Measurements from ENCODE around the gene RAB40B. TPM values are rescaled to one million over a fixed set of nuclear protein-coding genes. Genes with fewer than 3 reads are reported as not detected.

Gene RAB40B
- total and polyA plus RNA-seq, 12 donors: 4.1 to 33.3 (median 14.0) TPM

DNA sequence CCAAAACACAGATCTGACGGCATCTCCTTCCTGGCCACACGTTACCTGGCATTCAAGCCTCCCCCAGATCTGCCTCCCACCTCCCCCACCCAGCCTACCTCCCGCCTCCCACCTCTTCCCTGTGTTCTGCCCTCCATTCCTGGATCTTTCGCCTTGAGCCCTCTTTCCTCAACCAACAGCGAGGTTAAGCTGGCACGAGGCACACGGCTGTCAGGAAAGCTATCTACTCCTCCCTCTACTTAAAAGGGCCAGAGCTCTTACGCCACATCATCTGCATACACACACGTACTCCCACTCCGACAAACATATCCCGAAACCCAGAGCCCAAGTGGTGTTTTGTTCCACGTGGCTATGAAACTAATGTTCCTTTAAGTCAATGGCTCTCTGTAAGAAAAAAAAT lies 68.3 kb downstream of the RAB40B start:
- intact Hi-C loops (cut with DNase I): no loop called here
- peaks cover 0 to 22% of the 10 kb centered on the region in 2 donors for H3K36me3 ChIP-seq (replicated peaks in 1 of 2)
- no peak overlapping the region for H3K4me3 ChIP-seq
- WGBS, 4 donors: 90 to 94% (median 93%) methylated on average over 12 of the region's 12 CpGs
- DNase-seq: no peak
- no peak overlapping the region for H3K27ac ChIP-seq
- H3K4me1 ChIP-seq (replicated peaks in 1 of 2): peaks cover 23 to 29% of the 10 kb centered on the region in 2 donors
- no peak for TF ChIP-seq POLR2A (IDR thresholded peaks at IDR 0.05)
- TF ChIP-seq, protein P1, sequence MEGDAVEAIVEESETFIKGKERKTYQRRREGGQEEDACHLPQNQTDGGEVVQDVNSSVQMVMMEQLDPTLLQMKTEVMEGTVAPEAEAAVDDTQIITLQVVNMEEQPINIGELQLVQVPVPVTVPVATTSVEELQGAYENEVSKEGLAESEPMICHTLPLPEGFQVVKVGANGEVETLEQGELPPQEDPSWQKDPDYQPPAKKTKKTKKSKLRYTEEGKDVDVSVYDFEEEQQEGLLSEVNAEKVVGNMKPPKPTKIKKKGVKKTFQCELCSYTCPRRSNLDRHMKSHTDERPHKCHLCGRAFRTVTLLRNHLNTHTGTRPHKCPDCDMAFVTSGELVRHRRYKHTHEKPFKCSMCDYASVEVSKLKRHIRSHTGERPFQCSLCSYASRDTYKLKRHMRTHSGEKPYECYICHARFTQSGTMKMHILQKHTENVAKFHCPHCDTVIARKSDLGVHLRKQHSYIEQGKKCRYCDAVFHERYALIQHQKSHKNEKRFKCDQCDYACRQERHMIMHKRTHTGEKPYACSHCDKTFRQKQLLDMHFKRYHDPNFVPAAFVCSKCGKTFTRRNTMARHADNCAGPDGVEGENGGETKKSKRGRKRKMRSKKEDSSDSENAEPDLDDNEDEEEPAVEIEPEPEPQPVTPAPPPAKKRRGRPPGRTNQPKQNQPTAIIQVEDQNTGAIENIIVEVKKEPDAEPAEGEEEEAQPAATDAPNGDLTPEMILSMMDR (IDR thresholded peaks at IDR 0.05): no peak
- no peaks in the 10 kb centered on the region for H3K27me3 ChIP-seq
- H3K9me3 ChIP-seq (replicated peaks in 1 of 3): no peaks in the 10 kb centered on the region

DNA sequence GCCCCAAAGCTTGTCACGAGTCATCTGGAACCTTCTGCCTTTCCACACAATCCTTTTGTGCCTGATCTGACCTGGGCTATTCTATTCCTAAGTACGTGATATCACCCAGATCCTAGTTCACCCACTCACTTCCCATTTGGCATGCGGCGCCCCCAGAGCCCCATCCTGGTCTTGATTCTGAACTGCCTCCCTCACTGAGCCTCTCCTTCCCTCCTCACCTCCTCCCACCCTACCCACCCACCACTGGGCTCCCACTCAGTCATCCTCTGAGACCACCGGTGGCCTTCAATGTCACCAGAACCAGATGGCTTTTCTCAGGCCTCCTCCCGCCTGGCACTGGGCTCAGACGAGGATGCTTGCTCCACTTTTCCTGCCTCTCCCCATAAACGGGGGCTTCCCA lies 68.8 kb downstream of the RAB40B start:
- TF ChIP-seq, protein P1 (IDR thresholded peaks at IDR 0.05): no peak
- no peak for TF ChIP-seq POLR2A (IDR thresholded peaks at IDR 0.05)
- WGBS, 4 donors: 84 to 93% (median 89%) methylated on average over 8 of the region's 8 CpGs
- Histone ChIP-seq H3K27ac (no peak overlapping the region), H3K36me3 (replicated peaks in 1 of 2) (peaks cover 0 to 27% of the 10 kb centered on the region in 2 donors), H3K4me3 (no peak overlapping the region), H3K27me3 (no peaks in the 10 kb centered on the region), H3K9me3 (replicated peaks in 1 of 3) (no peaks in the 10 kb centered on the region), H3K4me1 (replicated peaks in 1 of 2) (peaks cover 23 to 29% of the 10 kb centered on the region in 2 donors)
- DNase-seq: no peak
- intact Hi-C loops (cut with DNase I): loop anchor here in 1 of 2 donors (10.0 kb wide), 1 partner anchor 85 kb away; the partner anchor contains the start of gene FN3KRP

DNA sequence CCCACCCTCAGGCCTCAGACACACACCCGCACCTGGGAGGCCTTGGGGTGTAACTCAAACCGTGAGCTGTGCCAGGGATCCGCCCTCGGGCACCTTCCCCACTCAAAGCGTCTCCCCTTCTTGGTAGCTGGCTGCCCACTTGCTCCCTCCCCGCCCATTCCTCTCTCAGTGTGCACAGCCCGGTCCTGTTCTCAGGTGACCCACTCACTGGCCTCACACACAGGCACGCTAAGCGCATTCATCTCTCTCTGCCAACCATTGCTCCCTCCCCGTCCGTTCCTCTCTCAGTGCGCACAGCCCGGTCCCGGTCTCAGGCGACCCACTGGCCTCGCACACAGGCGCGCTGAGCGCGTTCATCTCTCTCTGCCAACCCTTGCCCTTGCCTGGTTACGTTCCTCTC lies 71.1 kb downstream of the RAB40B start:
- TF ChIP-seq, protein P1 (IDR thresholded peaks at IDR 0.05): no peak
- no peak for TF ChIP-seq POLR2A (IDR thresholded peaks at IDR 0.05)
- WGBS, 4 donors: 41 to 71% (median 56%) methylated on average over 19 to 21 of the region's 21 CpGs
- Histone ChIP-seq H3K27ac (peak overlapping the region; percentile 53 to 83 (median 76)), H3K9me3 (replicated peaks in 1 of 3) (no peaks in the 10 kb centered on the region), H3K4me3 (peak overlapping the region in 1 of 4 donors; percentile 14), H3K36me3 (replicated peaks in 1 of 2) (peaks cover 0 to 40% of the 10 kb centered on the region in 2 donors), H3K27me3 (no peaks in the 10 kb centered on the region), H3K4me1 (replicated peaks in 1 of 2) (peaks cover 18 to 22% of the 10 kb centered on the region in 2 donors)
- DNase-seq: peak in 5 of 7 donors; percentile 54 to 68 (median 57)
- intact Hi-C loops (cut with DNase I): loop anchor here in 1 of 2 donors (10.0 kb wide), 1 partner anchor 87 kb away; the partner anchor contains the start of gene FN3KRP

DNA sequence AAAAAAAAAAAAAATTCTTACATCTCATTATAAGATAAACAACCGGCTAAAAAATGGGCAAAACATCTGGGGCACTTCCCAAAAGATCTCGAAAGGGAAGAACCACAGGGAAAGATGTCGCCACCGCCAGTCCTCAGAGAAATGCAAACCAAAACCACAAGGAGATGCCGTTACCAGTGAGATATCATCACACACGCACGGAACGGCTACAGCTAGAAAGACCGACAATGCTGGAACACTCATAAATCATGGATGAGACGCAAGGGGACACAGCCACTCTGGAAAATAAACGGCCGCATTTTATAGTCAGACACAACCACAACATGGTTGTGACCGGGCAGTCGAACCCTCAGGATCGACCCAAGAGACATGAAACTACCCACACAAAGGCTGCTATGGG lies 74.8 kb downstream of the RAB40B start:
- no peak overlapping the region for H3K27ac ChIP-seq
- peaks cover 14 to 17% of the 10 kb centered on the region in 2 donors for H3K4me1 ChIP-seq (replicated peaks in 1 of 2)
- DNase-seq: no peak
- no peak overlapping the region for H3K4me3 ChIP-seq
- WGBS, 4 donors: 75 to 84% (median 81%) methylated on average over 15 of the region's 15 CpGs
- peaks cover 0 to 76% of the 10 kb centered on the region in 2 donors for H3K36me3 ChIP-seq (replicated peaks in 1 of 2)
- no peak for TF ChIP-seq POLR2A (IDR thresholded peaks at IDR 0.05)
- TF ChIP-seq, protein P1 (IDR thresholded peaks at IDR 0.05): no peak
- intact Hi-C loops (cut with DNase I): loop anchor here in 1 of 2 donors (10.0 kb wide), 1 partner anchor 91 kb away; the partner anchor contains the start of gene FN3KRP
- no peaks in the 10 kb centered on the region for H3K27me3 ChIP-seq
- H3K9me3 ChIP-seq (replicated peaks in 1 of 3): no peaks in the 10 kb centered on the region
